ENCODE measurements around the gene RPS3. TPM values are rescaled to one million over a fixed set of nuclear protein-coding genes. Genes with fewer than 3 reads are reported as not detected.

RPS3 gene
- total and polyA plus RNA-seq, 2 of the 13 experiments (the other 11 are each of a cell fraction or from before 2014, with no cell fraction given) = 2,143 to 3,616 TPM

GRCh38 chr11:75371949-75372876, 27.1 kb upstream of the RPS3 start (continued):
- TF ChIP-seq ZZZ3 (CRISPR knock-in tag; IDR thresholded peaks at IDR 0.05; ENCODE audit: borderline replicate concordance) (no peak), ZNF737 (CRISPR knock-in tag; IDR thresholded peaks at IDR 0.05; ENCODE audit: borderline replicate concordance) (no peak), ZNF33A (CRISPR knock-in tag; IDR thresholded peaks at IDR 0.05; ENCODE audit: borderline replicate concordance) (no peak), MXD1 (CRISPR knock-in tag; IDR thresholded peaks at IDR 0.05) (no peak), ZNF24 (IDR thresholded peaks at IDR 0.05) (no peak), HNRNPK (IDR thresholded peaks at IDR 0.05; ENCODE audit: low read depth, low read length, poor library complexity, severe bottlenecking) (no peak), FOSL1 (CRISPR knock-in tag; IDR thresholded peaks at IDR 0.05; ENCODE audit: borderline replicate concordance) (peak; percentile 77; the same call in 1 of the 2 replicates), KAT2B (IDR thresholded peaks at IDR 0.05; ENCODE audit: borderline replicate concordance, low read depth, low read length) (no peak), ZNF431 (CRISPR knock-in tag; IDR thresholded peaks at IDR 0.05; ENCODE audit: borderline replicate concordance, low read depth) (no peak), PRMT3 (CRISPR knock-in tag; IDR thresholded peaks at IDR 0.05; ENCODE audit: borderline replicate concordance, low read depth) (no peak), YEATS4 (CRISPR knock-in tag; IDR thresholded peaks at IDR 0.05; ENCODE audit: borderline replicate concordance) (no peak), TARDBP (CRISPR knock-in tag; IDR thresholded peaks at IDR 0.05) (peak; percentile 41; the same call in 1 of the 2 replicates), ZNF274 (CRISPR knock-in tag; IDR thresholded peaks at IDR 0.05) (no peak), SMAD1 (CRISPR knock-in tag; IDR thresholded peaks at IDR 0.05; ENCODE audit: borderline replicate concordance, low read depth) (no peak), ZSCAN25 (CRISPR knock-in tag; IDR thresholded peaks at IDR 0.05) (no peak), FOXC1 (CRISPR knock-in tag; IDR thresholded peaks at IDR 0.05; ENCODE audit: borderline replicate concordance) (no peak), MTA3 (CRISPR knock-in tag; IDR thresholded peaks at IDR 0.05) (no peak), ZNF879 (CRISPR knock-in tag; IDR thresholded peaks at IDR 0.05) (no peak), REXO4 (CRISPR knock-in tag; IDR thresholded peaks at IDR 0.05; ENCODE audit: borderline replicate concordance) (no peak), CBX5 (CRISPR knock-in tag; IDR thresholded peaks at IDR 0.05; ENCODE audit: borderline replicate concordance) (no peak), KLF15 (CRISPR knock-in tag; IDR thresholded peaks at IDR 0.05; ENCODE audit: borderline replicate concordance) (no peak)
- TF ChIP-seq, protein P1, sequence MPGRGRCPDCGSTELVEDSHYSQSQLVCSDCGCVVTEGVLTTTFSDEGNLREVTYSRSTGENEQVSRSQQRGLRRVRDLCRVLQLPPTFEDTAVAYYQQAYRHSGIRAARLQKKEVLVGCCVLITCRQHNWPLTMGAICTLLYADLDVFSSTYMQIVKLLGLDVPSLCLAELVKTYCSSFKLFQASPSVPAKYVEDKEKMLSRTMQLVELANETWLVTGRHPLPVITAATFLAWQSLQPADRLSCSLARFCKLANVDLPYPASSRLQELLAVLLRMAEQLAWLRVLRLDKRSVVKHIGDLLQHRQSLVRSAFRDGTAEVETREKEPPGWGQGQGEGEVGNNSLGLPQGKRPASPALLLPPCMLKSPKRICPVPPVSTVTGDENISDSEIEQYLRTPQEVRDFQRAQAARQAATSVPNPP (CRISPR knock-in tag; IDR thresholded peaks at IDR 0.05) = no peak
- TF ChIP-seq, protein P2, sequence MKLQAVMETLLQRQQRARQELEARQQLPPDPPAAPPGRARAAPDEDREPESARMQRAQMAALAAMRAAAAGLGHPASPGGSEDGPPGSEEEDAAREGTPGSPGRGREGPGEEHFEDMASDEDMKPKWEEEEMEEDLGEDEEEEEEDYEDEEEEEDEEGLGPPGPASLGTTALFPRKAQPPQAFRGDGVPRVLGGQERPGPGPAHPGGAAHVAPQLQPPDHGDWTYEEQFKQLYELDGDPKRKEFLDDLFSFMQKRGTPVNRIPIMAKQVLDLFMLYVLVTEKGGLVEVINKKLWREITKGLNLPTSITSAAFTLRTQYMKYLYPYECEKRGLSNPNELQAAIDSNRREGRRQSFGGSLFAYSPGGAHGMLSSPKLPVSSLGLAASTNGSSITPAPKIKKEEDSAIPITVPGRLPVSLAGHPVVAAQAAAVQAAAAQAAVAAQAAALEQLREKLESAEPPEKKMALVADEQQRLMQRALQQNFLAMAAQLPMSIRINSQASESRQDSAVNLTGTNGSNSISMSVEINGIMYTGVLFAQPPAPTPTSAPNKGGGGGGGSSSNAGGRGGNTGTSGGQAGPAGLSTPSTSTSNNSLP (IDR thresholded peaks at IDR 0.05; ENCODE audit: low read depth, low read length) = 0 out of 2 replicates have a peak, but pooled peaks have one; percentile 20
- TF ChIP-seq, protein P3, sequence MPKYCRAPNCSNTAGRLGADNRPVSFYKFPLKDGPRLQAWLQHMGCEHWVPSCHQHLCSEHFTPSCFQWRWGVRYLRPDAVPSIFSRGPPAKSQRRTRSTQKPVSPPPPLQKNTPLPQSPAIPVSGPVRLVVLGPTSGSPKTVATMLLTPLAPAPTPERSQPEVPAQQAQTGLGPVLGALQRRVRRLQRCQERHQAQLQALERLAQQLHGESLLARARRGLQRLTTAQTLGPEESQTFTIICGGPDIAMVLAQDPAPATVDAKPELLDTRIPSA (CRISPR knock-in tag; IDR thresholded peaks at IDR 0.05; ENCODE audit: borderline replicate concordance) = no peak

Measured in HepG2 (cell line).